H9 (cell line): ENCODE results near the gene KRTAP11-1. TPM values are rescaled to one million over a fixed set of nuclear protein-coding genes. Genes with fewer than 3 reads are reported as not detected.

Experiments used
- DNase-seq: peaks from one replicate; pipeline ENCODE4 v3.0.0-alpha.2; 2017
- H2AFZ ChIP-seq: one replicate; pipeline ENCODE4 v1.6.1; 2013; ENCODE audit warnings: mild to moderate bottlenecking, low read length, control low read depth, moderate library complexity
- H2AK5ac ChIP-seq: 2 replicates; pipeline ENCODE4 v1.6.1; 2013; ENCODE audit warnings: low read length, control low read depth, mixed read lengths; ENCODE audit not compliant: insufficient read length
- H2BK120ac ChIP-seq: one replicate; pipeline ENCODE4 v1.6.1; 2013; ENCODE audit warnings: low read depth, mild to moderate bottlenecking, low read length, control low read depth, inconsistent platforms; ENCODE audit not compliant: poor library complexity, severe bottlenecking
- H2BK12ac ChIP-seq: 2 replicates; pipeline ENCODE4 v1.6.1; 2013; ENCODE audit warnings: low read length, control low read depth, mixed read lengths, low read depth; ENCODE audit not compliant: insufficient read length
- H2BK15ac ChIP-seq: 2 replicates; pipeline ENCODE4 v1.6.1; 2013; ENCODE audit warnings: low read depth, low read length, control low read depth
- H2BK20ac ChIP-seq: one replicate; pipeline ENCODE4 v1.6.1; 2013; ENCODE audit warnings: low read depth, mild to moderate bottlenecking, low read length, control low read depth, inconsistent platforms; ENCODE audit not compliant: poor library complexity, severe bottlenecking
- H2BK5ac ChIP-seq: 2 replicates; pipeline ENCODE4 v1.6.1; 2013; ENCODE audit warnings: low read length, control low read depth, mixed read lengths; ENCODE audit not compliant: insufficient read length
- H3K14ac ChIP-seq: 2 replicates; pipeline ENCODE4 v1.6.1; 2013; ENCODE audit warnings: low read length, control low read depth; ENCODE audit not compliant: insufficient read depth
- H3K18ac ChIP-seq: 2 replicates; pipeline ENCODE4 v1.6.1; 2013; ENCODE audit warnings: low read depth, mild to moderate bottlenecking, mixed read lengths, low read length, control low read depth; ENCODE audit not compliant: insufficient read length
- H3K23ac ChIP-seq: 2 replicates; pipeline ENCODE4 v1.6.1; 2013; ENCODE audit warnings: low read length, control low read depth, mixed read lengths, low read depth; ENCODE audit not compliant: insufficient read length
- H3K23me2 ChIP-seq: 2 replicates; pipeline ENCODE4 v1.6.1; 2013; ENCODE audit warnings: low read depth, mild to moderate bottlenecking, mixed read lengths, low read length, control low read depth; ENCODE audit not compliant: insufficient read length, poor library complexity, severe bottlenecking
- H3K27ac ChIP-seq: 2 replicates; pipeline ENCODE4 v1.5.1; 2013; ENCODE audit warnings: low read length, control low read depth, mixed read lengths, low read depth; ENCODE audit not compliant: insufficient read length
- H3K27me3 ChIP-seq: 2 replicates; pipeline ENCODE4 v1.6.1; 2013; ENCODE audit warnings: low read length, control low read depth, inconsistent platforms; ENCODE audit not compliant: insufficient read depth
- H3K4ac ChIP-seq: 2 replicates; pipeline ENCODE4 v1.6.1; 2013; ENCODE audit warnings: low read depth, mild to moderate bottlenecking, control low read depth, inconsistent platforms, low read length, moderate library complexity
- H3K4me1 ChIP-seq: 2 replicates; pipeline ENCODE4 v1.6.1; 2013; ENCODE audit warnings: low read length, control low read depth, inconsistent platforms; ENCODE audit not compliant: insufficient read depth
- H3K4me2 ChIP-seq: 2 replicates; pipeline ENCODE4 v1.6.1; 2013; ENCODE audit warnings: low read length, control low read depth, mixed read lengths; ENCODE audit not compliant: insufficient read length, insufficient read depth
- H3K56ac ChIP-seq: 2 replicates; pipeline ENCODE4 v1.6.1; 2013; ENCODE audit warnings: low read depth, mild to moderate bottlenecking, mixed read lengths, low read length, control low read depth; ENCODE audit not compliant: insufficient read length
- H3K79me1 ChIP-seq: 2 replicates; pipeline ENCODE4 v1.6.1; 2013; ENCODE audit warnings: low read depth, mild to moderate bottlenecking, moderate library complexity, low read length, control low read depth, inconsistent platforms; ENCODE audit not compliant: insufficient read depth, poor library complexity, severe bottlenecking
- H3K79me2 ChIP-seq: 2 replicates; pipeline ENCODE4 v1.6.1; 2013; ENCODE audit warnings: low read length, control low read depth, inconsistent platforms; ENCODE audit not compliant: insufficient read depth
- H3K9ac ChIP-seq: 2 replicates; pipeline ENCODE4 v1.6.1; 2013; ENCODE audit warnings: low read length, control low read depth, mixed read lengths; ENCODE audit not compliant: insufficient read length; ENCODE audit errors: extremely low read depth
- H3K9me3 ChIP-seq: one replicate; pipeline ENCODE4 v1.6.1; 2013; ENCODE audit warnings: low read depth, low read length, inconsistent platforms; ENCODE audit not compliant: control insufficient read depth
- H3T11ph ChIP-seq: one replicate; pipeline ENCODE4 v1.6.1; 2013; ENCODE audit warnings: mild to moderate bottlenecking, low read length, control low read depth, inconsistent platforms
- H4K20me1 ChIP-seq: one replicate; pipeline ENCODE4 v1.6.1; 2013; ENCODE audit not compliant: control insufficient read depth, insufficient read length, insufficient read depth
- H4K5ac ChIP-seq: 2 replicates; pipeline ENCODE4 v1.6.1; 2013; ENCODE audit warnings: low read depth, mild to moderate bottlenecking, mixed read lengths, low read length, control low read depth; ENCODE audit not compliant: insufficient read length
- H4K8ac ChIP-seq: replicated peaks from 2 replicates; pipeline ENCODE4 v1.6.1; 2013; ENCODE audit warnings: low read length, control low read depth, mixed read lengths, low read depth; ENCODE audit not compliant: insufficient read length
- H4K91ac ChIP-seq: 2 replicates; pipeline ENCODE4 v1.6.1; 2013; ENCODE audit warnings: low read depth, mild to moderate bottlenecking, moderate library complexity, mixed read lengths, low read length, control low read depth; ENCODE audit not compliant: insufficient read length
- H3K27ac Mint-ChIP-seq, 3 experiments: 2 replicates in 2 of 3; 3 replicates in 1 of 3; pipeline ENCODE4 v1.8.0; 2020 to 2021; ENCODE audit warnings: mixed read lengths in 3 of 3, mild to moderate bottlenecking in 1 of 3, moderate library complexity in 1 of 3
- H3K27me3 Mint-ChIP-seq: 2 replicates; pipeline ENCODE4 v1.8.0; 2021; ENCODE audit warnings: low read depth, mild to moderate bottlenecking, moderate library complexity, mixed read lengths
- H3K36me3 Mint-ChIP-seq, 3 experiments: 2 replicates in 2 of 3; 3 replicates in 1 of 3; pipeline ENCODE4 v1.8.0; 2020 to 2021; ENCODE audit warnings: low read depth in 3 of 3, mixed read lengths in 3 of 3; ENCODE audit not compliant: insufficient read depth in 1 of 3
- H3K4me1 Mint-ChIP-seq, 2 experiments: 2 replicates each; pipeline ENCODE4 v1.8.0; 2020; ENCODE audit warnings: mixed read lengths in 2 of 2
- H3K4me3 Mint-ChIP-seq, 2 experiments: 2 replicates in 1 of 2; 3 replicates in 1 of 2; pipeline ENCODE4 v1.8.0; 2020 to 2021; ENCODE audit warnings: mild to moderate bottlenecking in 2 of 2, mixed read lengths in 2 of 2, moderate library complexity in 1 of 2
- H3K9me3 Mint-ChIP-seq, 2 experiments: 2 replicates in 1 of 2; 3 replicates in 1 of 2; pipeline ENCODE4 v1.8.0; 2020; ENCODE audit warnings: mild to moderate bottlenecking in 2 of 2, mixed read lengths in 2 of 2, moderate library complexity in 1 of 2
- CTCF ChIP-seq: fragments of 200-600 bp; sonication (generic); conservative IDR thresholded peaks from 3 replicates; pipeline ENCODE4 v1.8.0; 2021; ENCODE audit warnings: antibody characterized with exemption, mild to moderate bottlenecking
- total RNA-seq: library from RNA; stranded (reverse); gene quantifications from 2 replicates; pipeline ENCODE4 v1.2.1, GENCODE V29; 2021

The KRTAP11-1 gene
- total RNA-seq, 1 experiment from 2014 or later, result not detected

- Histone ChIP-seq H3K9me3 (no peaks in the 10 kb centered on the region), H2BK15ac (no peak overlapping the region), H3K9ac (no peak overlapping the region), H3K79me1 (no peaks in the 10 kb centered on the region), H4K20me1 (no peaks in the 10 kb centered on the region), H2AK5ac (no peak overlapping the region), H4K5ac (no peak overlapping the region), H3K27ac (no peak overlapping the region), H3K79me2 (no peaks in the 10 kb centered on the region), H3K27me3 (no peaks in the 10 kb centered on the region; the same call in 1 of the 2 replicates), H3K4me1 (no peaks in the 10 kb centered on the region), H3K14ac (no peak overlapping the region), H2BK12ac (no peak overlapping the region), H4K8ac (no peak overlapping the region), H3K56ac (no peak overlapping the region), H3K23me2 (no peaks in the 10 kb centered on the region), H4K91ac (no peak overlapping the region), H3T11ph (no peak overlapping the region), H2BK20ac (no peak overlapping the region), H3K4me2 (no peak overlapping the region), H2BK120ac (no peak overlapping the region), H2BK5ac (no peak overlapping the region), H3K18ac (no peak overlapping the region), H2AFZ (no peak overlapping the region), H3K4ac (no peak overlapping the region), H3K23ac (no peak overlapping the region)
- no peak for DNase-seq
- Mint-ChIP-seq H3K27me3 (peaks cover 3% of the 10 kb centered on the region), H3K36me3 (no peaks in the 10 kb centered on the region), H3K27ac (no peak overlapping the region), H3K9me3 (no peaks in the 10 kb centered on the region; a peak in 1 of 5 replicates), H3K4me3 (no peak overlapping the region), H3K4me1 (no peaks in the 10 kb centered on the region)
- peak; percentile 44 for TF ChIP-seq CTCF
Measured at GRCh38 chr21:30842990-30843389, 38.4 kb downstream of the KRTAP11-1 start.
